Suppressor macrophage treated with lipopolysaccharide for 4 hours (primary cell): ENCODE data around the gene C12orf75.
A peak's percentile ranks its signal among the peaks of the same experiment; 100 is the strongest.
"Not testable (repeated sequence)": the region's sequence is repeated elsewhere in the genome, so short reads cannot be mapped to it uniquely, and the experiment has no call there.

Experiments
- DNase-seq: peaks from one replicate; pipeline ENCODE4 v3.0.0-alpha.2; 2020

C12orf75 gene

GRCh38 chr12:105330283-105330930 lies at the start of gene C12orf75:
TSS of gene C12orf75 (plus strand) at chr12:105330691. CDS start at chr12:105330892, 201 bp downstream.
- peak; percentile 48 for DNase-seq

GRCh38 chr12:105280966-105281693 lies 49.4 kb upstream of the C12orf75 start:
- DNase-seq = no peak

- no peak for DNase-seq
Measured at GRCh38 chr12:105281694-105282049, 48.8 kb upstream of the C12orf75 start.

DNA sequence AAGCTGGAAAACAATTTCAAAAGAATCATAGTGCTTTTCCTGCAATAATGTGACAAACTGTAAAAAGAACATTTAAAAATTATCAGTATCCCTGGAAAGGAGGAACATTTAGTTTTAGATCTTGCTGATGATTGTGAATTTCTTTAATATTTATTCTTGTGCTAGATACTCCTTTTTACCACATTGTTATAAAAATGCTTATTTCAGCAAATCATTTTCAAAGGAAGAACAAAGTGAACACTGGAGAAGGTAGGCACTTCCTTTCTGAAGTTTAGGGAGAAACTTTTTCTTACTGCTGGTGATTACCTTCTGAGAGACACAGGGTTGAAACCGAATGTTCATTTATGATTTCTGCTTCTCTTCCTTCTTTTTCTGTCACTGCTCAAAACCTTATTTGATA lies 45.1 kb upstream of the C12orf75 start:
- DNase-seq = no peak

DNA sequence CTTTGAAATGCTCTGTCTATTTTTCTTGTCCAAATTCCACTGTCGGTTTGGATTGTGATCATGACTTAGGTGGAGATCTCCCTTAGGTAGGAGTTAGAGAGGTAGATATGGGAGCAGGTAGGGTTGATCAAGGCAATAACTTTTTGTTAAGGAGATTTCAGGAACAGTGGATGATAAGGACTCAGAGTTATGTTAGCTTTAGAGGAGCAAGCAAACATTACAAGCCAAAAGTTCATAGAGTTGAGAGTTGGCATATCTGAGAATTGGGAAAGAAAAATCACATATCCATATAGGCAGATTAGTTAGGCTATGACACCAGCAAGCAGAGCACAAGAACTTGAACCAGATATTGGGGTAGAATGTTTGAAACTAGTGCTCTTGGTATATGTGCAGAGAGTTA lies 43.1 kb upstream of the C12orf75 start:
- DNase-seq = no peak

DNA sequence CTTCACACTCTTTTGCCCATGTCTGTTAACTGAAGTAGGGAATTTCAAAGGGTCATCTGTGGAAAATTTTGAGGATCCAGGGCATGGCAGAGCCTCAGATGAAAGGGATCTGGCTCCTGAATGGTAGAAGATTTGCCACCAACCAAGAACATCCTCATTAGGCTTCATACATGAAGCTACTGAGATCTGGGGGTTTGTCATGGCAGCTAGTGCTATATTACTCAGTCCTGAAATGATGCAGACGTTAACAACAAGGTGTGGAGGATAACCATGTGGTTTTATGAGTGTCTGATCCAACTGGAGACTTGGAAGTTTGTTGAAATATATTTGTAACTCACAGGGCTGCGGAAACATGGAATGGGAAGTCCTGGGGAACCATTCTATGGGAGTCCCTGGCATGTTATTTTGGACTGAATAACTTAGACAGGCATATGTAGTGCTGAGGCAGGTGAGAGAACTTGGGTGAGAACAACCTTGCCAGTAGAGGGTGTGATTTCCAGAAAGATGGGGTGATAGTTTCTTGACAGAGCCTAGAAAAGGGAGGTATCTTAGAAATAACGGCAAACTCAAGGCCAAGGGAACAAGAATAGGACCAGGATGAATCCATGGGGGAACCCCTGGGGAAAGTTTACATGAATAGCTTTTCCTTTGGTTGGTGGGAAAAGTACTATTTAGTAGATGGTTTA lies 42.0 kb upstream of the C12orf75 start:
- no peak for DNase-seq

DNA sequence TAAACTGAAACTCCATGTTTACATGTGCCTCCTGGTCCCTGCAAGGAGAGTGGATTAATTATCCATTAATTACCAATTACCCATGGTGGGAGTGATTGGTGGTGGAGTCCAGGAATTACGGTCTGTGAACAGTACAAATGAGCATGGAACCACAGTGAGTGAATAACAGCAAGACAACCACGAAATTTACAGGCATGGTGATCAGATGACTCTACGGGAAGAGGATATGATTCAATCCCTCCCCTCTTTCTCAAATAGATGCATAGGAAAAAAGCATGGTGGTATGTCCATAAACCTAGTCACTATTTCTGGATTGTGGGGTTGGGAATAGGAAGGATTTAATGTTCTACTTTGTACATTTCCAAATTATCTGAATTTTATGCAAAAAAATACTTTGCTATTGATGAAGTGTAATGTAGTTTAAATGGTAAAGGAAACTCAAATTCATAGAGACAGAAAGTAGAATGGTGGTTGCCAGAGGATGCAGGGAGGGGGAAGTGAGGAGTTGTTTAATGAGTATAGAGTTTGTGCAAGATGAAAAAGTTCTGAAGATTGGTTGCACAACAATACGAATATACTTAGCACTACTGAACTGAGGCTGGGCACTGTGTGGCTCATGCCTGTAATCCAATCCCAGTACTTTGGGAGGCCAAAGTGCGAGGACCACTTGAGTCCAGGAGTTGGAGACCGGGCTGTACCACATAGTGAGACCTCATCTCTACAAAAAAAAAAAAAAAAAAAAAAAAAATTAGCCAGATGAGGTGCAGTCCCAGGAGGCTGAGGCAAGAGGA lies 41.2 kb upstream of the C12orf75 start:
- peak; percentile 43 for DNase-seq

DNA sequence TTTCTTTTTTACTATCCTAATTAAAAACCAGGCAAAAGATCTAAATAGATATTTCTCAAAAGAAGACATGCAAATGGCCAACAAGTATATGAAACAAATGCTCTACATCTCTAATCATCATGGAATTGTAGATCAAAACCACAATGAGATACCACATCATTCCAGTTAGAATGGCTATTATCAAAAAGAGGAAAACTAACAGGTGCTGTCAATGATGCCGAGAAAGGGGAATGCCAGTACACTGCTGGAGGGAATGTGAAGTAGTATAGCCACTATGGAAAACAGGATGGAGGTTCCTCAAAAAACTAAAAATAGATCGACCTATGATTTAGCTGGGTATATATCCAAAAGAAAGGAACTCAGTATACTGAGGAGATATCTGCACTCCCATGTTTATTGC lies 39.0 kb upstream of the C12orf75 start:
- no peak for DNase-seq

GRCh38 chr12:105292705-105293104 lies 37.8 kb upstream of the C12orf75 start:
- no peak for DNase-seq

- DNase-seq = no peak
Measured at GRCh38 chr12:105293187-105293586, 37.3 kb upstream of the C12orf75 start.

DNA sequence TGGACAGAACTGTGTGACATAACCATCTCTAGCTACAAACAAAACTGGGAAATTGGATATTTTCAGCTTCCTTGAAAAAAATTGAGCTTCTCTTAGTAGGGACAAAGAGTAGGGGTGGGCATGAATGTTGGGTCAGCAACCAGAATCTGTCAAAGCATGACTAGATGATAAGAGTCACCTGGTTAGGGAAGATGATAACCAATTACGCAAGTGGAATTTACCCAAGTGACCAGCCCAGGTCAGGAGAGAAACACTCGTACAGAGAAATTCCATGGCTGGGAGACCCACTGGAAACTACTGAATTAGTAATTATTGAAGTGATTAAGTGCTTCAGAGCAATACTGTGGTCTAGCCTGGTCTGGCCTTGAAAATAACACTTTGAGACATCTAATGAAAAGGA lies 36.3 kb upstream of the C12orf75 start:
- no peak for DNase-seq

DNA sequence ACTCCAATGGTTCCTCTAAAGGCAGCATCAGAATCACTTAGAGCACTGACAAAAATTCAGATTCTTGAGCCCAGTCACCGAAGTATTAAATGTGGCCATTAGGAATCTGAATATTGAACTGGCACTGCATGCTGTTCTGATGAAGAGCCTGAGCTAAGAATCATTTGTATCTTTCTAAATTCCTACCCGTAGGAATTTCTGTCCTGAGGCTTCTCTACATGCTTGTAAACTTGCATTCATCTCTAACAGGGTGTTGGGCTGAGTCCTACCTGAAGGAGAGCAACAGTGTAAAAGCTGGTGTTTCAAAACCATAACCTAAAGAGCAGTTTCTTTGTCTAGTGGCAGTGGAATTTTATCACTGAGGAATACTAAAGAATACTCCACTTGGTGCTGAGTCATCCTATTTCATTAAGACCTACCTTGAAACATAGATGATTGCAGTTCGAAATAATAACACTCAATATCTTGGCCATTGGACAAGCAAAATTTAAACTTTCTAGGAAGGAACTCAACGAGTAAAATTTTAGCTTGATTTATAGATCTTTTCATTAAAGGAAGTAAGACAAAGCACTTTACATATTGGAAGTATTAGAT lies 35.5 kb upstream of the C12orf75 start:
- no peak for DNase-seq

- no peak for DNase-seq
Measured at GRCh38 chr12:105296116-105297089, 34.1 kb upstream of the C12orf75 start.

DNA sequence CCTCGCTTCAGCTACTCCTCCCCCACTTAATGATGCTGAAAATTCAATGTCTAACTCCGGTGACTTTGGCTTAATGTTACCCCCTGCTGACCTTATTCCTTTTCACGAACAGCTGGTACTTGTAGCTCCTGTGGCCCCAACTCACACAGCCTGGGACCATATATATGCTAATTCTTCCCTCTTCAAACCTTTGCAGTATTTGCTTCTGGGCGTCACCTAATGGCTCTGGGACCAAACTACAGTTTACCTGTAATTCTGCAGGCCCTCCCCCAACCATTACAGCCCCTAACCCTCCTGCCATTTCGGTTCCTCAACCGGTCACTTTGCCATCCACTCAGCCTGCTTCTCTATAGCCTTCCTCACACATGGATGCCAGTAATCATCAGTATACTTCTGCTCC lies 29.6 kb upstream of the C12orf75 start:
- no peak for DNase-seq

- no peak for DNase-seq
Measured at GRCh38 chr12:105301696-105302095, 28.8 kb upstream of the C12orf75 start.

GRCh38 chr12:105302986-105303385 lies 27.5 kb upstream of the C12orf75 start:
- DNase-seq = not testable (repeated sequence)

- not testable (repeated sequence) for DNase-seq
Measured at GRCh38 chr12:105304626-105305025, 25.9 kb upstream of the C12orf75 start.

GRCh38 chr12:105307601-105308314 lies 22.7 kb upstream of the C12orf75 start:
- not testable (repeated sequence) for DNase-seq

DNA sequence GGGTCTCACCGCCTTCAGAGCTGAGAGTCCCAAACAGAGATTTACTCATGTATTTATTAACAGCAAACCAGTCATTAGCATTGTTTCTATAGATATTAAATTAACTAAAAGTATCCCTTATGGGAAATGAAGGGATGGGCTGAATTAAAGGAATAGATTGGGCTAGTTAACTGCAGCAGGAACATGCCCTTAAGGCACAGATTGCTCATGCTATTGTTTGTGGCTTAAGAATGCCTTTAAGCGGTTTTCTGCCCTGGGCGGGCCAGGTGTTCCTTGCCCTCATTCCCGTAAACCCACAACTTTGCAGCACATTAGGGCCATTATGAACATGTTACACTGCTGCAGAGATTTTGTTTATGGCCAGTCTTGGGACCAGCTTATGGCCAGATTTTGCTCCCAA lies 21.7 kb upstream of the C12orf75 start:
- not testable (repeated sequence) for DNase-seq

DNA sequence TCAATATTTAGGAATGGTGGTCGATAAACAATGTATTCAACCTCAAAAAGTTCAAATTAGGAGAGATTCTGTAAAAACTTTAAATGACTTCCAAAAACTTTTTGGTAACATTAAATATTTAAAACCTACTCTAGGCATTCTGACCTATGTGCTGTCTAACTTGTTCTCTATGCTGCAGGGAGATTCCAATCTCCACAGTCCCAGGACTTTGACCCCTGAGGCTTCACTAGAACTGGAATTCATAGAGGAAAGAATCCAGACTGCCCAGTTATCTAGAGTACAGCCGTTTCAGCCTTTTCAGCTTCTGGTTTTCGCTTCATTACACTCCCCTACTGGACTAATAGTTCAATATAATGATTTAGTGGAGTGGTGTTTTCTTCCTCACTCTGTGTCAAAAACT lies 21.1 kb upstream of the C12orf75 start:
- DNase-seq = not testable (repeated sequence)
